ENCODE data around the gene ANKMY1. TPM values are rescaled to one million over a fixed set of nuclear protein-coding genes. Genes with fewer than 3 reads are reported as not detected.

ANKMY1 gene
- total RNA-seq, 2 donors from 2014 or later: 12.3 to 18.1 TPM

DNA sequence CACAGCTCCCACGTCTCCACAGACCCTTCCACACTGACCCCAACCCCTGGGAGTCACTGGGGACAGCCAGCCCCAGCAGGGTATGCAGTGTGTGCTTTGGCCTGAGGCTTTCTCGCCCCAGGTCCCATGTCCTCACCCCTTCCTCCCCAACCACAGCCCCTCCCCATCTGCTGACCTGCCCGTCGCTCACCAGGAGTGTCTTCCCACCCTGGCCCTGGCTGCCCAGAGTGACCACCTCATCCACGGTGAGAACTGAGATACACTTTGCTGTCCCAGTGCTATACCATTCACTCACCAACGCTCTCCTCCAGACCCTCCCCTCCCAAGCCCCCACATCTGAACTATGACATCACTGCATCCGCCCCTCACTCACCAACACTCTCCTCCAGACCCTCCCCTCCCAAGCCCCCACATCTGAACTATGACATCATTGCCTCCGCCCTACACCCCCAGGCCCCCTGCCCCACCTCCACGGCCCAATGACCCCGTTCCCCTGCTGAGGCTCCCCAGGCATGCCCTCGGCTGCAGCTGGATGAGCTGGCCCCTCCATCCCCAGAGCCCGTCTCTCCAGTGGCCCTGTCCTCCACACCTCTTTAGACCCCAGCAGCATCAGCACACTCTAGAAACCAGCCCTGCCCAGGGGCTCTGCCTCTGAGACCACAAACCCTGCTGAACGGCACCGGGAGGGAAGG is 55.2 kb downstream of the ANKMY1 start:
- TF ChIP-seq, protein P1, sequence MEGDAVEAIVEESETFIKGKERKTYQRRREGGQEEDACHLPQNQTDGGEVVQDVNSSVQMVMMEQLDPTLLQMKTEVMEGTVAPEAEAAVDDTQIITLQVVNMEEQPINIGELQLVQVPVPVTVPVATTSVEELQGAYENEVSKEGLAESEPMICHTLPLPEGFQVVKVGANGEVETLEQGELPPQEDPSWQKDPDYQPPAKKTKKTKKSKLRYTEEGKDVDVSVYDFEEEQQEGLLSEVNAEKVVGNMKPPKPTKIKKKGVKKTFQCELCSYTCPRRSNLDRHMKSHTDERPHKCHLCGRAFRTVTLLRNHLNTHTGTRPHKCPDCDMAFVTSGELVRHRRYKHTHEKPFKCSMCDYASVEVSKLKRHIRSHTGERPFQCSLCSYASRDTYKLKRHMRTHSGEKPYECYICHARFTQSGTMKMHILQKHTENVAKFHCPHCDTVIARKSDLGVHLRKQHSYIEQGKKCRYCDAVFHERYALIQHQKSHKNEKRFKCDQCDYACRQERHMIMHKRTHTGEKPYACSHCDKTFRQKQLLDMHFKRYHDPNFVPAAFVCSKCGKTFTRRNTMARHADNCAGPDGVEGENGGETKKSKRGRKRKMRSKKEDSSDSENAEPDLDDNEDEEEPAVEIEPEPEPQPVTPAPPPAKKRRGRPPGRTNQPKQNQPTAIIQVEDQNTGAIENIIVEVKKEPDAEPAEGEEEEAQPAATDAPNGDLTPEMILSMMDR (IDR thresholded peaks at IDR 0.05): no peak
- intact Hi-C loops (cut with DNase I): no loop called here

DNA sequence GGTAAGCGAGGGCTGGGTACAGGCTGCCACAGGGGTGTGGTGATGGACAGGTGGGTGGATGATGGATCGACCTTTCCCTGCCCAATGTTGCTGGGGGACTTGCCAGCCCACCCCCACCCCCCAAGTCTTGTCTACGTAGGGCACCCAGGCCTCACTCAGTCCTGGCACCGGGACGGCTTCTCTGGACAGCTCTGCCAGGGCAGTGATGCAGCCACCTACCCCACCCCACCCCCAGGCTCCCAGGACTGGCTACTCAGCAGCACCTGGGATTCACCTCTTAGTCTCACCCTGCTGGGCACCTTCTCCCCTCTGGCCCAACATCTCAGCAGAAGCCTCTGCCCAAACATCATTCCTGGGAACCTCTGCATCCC is 55.7 kb downstream of the ANKMY1 start:
- no peak overlapping the region for H3K9ac ChIP-seq (ENCODE audit: low read depth in 2 of 2, low read length in 2 of 2)
- H3K9me3 ChIP-seq: no peaks in the 10 kb centered on the region
- peak; percentile 15 for DNase-seq
- H3K36me3 ChIP-seq: no peaks in the 10 kb centered on the region
- no peaks in the 10 kb centered on the region for H3K4me1 ChIP-seq
- no peak overlapping the region for H3K4me3 ChIP-seq
- TF ChIP-seq, protein P1 (IDR thresholded peaks at IDR 0.05): no peak
- no peak overlapping the region for H3K27ac ChIP-seq
- H3K27me3 ChIP-seq: no peaks in the 10 kb centered on the region
- intact Hi-C loops (cut with DNase I): no loop called here

More for the DNA sequence above, 55.2 kb downstream of the ANKMY1 start:
- H3K9ac ChIP-seq (ENCODE audit: low read depth in 2 of 2, low read length in 2 of 2): no peak overlapping the region
- no peaks in the 10 kb centered on the region for H3K27me3 ChIP-seq
- H3K27ac ChIP-seq: no peak overlapping the region
- H3K36me3 ChIP-seq: no peaks in the 10 kb centered on the region
- H3K9me3 ChIP-seq: no peaks in the 10 kb centered on the region
- no peak overlapping the region for H3K4me3 ChIP-seq
- DNase-seq: peak; percentile 12
- no peaks in the 10 kb centered on the region for H3K4me1 ChIP-seq

DNA sequence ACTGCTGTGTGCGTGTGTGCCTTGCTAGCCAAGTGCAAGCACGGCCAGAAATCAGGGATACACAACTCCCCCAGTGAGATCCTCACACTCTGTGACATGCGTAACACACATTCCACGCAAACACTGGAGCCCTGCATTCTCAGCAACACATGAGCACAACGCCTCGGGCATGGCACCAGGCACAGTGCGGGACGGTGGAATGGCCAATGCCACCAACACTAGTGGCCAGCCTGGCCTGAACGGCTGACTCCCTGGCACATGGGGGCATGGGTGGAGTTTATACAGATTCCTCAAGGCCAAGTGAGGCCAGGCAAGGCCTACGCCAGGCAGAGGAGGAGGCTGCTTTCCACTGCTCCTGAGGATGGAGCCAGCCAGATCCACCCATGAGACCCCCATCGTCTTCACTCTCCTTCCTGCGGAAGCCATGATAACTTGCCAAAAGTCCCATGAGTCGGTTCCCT is 56.2 kb downstream of the ANKMY1 start:
- intact Hi-C loops (cut with DNase I): no loop called here
- Histone ChIP-seq H3K27me3 (no peaks in the 10 kb centered on the region), H3K9me3 (no peaks in the 10 kb centered on the region), H3K36me3 (no peaks in the 10 kb centered on the region), H3K4me1 (no peaks in the 10 kb centered on the region), H3K4me3 (no peak overlapping the region), H3K27ac (no peak overlapping the region), H3K9ac (ENCODE audit: low read depth in 2 of 2, low read length in 2 of 2) (no peak overlapping the region)
- peak; percentile 9 for DNase-seq
- TF ChIP-seq, protein P1 (IDR thresholded peaks at IDR 0.05): no peak

DNA sequence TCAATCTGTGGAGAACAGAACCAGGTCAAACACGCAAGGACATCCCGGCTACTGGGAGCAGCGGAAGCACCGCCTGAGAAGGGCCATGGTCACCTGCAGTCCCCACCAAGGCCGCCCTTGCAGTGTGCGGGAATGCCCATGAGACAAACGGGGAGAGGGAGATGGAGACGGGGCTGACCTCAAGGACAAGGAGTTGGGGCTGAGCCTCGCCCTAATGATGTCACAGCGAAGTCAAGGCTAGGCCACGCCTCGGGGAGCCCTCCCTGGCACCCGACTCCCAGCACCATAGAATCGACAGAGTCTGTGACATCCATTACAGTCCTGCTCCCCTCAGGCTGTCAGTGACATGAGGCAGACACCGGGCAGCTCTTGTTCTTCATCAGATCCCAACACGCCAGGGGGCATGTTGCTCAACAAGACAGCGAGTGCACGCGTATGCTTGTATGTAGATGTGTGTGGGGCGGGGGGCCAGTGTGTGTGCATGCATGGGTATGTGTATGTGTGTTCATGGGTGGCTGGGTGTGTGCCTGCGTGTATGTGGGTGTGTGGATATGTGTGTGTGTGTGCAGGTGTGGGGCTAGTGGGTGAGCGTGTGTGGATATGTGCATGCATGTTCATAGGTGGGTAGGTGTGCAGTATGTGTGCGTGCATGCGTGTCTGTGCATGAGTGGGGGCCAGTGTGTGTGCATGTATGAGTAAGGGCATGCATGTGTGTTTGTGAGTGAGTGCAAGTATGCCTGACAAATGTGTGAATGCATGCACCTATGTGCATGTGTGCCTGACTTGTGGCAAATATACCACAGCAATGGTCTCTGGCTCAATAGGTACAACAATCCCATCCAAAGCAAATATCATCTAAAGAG is 57.0 kb downstream of the ANKMY1 start:
- H3K9me3 ChIP-seq: no peaks in the 10 kb centered on the region
- TF ChIP-seq, protein P1 (IDR thresholded peaks at IDR 0.05): no peak
- no peaks in the 10 kb centered on the region for H3K4me1 ChIP-seq
- intact Hi-C loops (cut with DNase I): no loop called here
- H3K9ac ChIP-seq (ENCODE audit: low read depth in 2 of 2, low read length in 2 of 2): no peak overlapping the region
- no peaks in the 10 kb centered on the region for H3K27me3 ChIP-seq
- no peak overlapping the region for H3K4me3 ChIP-seq
- H3K36me3 ChIP-seq: no peaks in the 10 kb centered on the region
- no peak overlapping the region for H3K27ac ChIP-seq
- DNase-seq: peak; percentile 9

DNA sequence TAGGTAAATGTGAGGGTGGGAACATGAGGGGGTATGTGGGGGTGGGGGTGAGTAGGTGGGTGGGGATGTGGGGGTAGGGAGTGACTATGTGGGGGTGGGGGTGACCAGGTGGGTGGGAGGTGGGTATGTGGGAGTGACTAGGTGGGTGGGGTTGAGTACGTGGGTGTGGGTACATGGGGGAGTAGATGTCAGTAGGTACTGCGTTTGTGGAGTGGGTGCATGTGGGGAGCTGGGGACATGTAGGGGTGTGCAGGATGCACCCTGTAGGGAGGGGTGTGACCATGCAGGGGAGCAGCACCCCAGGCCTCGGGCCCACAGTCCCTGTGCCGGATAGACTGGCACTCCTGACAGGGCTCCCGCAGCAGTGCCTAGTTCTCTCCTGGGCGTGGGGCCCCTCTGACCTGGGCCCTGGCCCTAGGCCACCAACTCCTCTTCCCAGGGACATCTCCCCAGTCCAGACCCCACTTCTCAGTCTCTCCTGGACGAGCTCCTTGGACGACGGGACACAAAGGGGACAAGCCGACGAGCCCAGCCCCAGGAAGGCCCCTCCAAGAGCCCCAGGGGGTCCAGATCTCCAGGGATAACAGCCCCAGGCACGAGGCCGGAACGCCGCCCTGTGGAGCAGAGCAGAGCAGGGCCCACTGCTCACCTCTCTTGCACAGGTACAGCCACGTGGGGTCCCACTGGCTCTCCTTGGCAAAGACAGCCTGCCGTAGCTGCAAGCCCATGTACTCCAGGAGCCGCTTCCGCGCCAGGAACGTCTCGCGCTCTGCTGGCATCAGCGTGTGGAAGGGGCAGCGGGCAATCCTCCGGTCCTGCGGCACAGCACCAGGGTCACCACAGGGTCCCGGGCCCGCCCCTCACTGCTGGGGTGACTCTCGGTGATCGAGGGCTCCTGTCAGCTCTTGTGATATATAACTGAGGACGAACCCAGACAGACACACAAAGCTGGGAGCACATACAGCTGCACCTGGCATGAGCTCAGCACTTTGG is 58.2 kb downstream of the ANKMY1 start:
- Histone ChIP-seq H3K36me3 (no peaks in the 10 kb centered on the region), H3K9me3 (no peaks in the 10 kb centered on the region), H3K27me3 (no peaks in the 10 kb centered on the region), H3K9ac (ENCODE audit: low read depth in 2 of 2, low read length in 2 of 2) (no peak overlapping the region), H3K4me3 (no peak overlapping the region), H3K4me1 (no peaks in the 10 kb centered on the region), H3K27ac (no peak overlapping the region)
- TF ChIP-seq, protein P1 (IDR thresholded peaks at IDR 0.05): no peak
- DNase-seq: peak; percentile 10
- intact Hi-C loops (cut with DNase I): no loop called here

Data from colonic mucosa (tissue), 4 donors.